ENCODE data around the gene ZSCAN26. TPM values are rescaled to one million over a fixed set of nuclear protein-coding genes. Genes with fewer than 3 reads are reported as not detected.

The ZSCAN26 gene
- polyA plus RNA-seq (ENCODE audit: insufficient read length in 4 of 4): 10 to 100 TPM; 26.2 to 43.2 (median 35.8) TPM

- peak; percentile 88 to 94 (median 91) for DNase-seq (ENCODE audit: low read depth in 4 of 4, low spot score in 2 of 4)
These were observed at the start of gene ZSCAN26 for GRCh38 chr6:28266962-28267694. ZSCAN26 (plus strand) TSS chr6:28267143; CDS start chr6:28271920, 4,777 bp downstream.

- no peak for DNase-seq (ENCODE audit: low read depth in 4 of 4, low spot score in 2 of 4)
These were observed 49.1 kb upstream of the ZSCAN26 start for GRCh38 chr6:28217890-28218289.

GRCh38 chr6:28218312-28219248 is 48.4 kb upstream of the ZSCAN26 start:
- DNase-seq (ENCODE audit: low read depth in 4 of 4, low spot score in 2 of 4): peak in 1 of 4 donors; percentile 47

- DNase-seq (ENCODE audit: low read depth in 4 of 4, low spot score in 2 of 4): no peak
These were observed 46.4 kb upstream of the ZSCAN26 start for GRCh38 chr6:28220257-28221133.

- DNase-seq (ENCODE audit: low read depth in 4 of 4, low spot score in 2 of 4): no peak
These were observed 42.5 kb upstream of the ZSCAN26 start for GRCh38 chr6:28224131-28225055.

- peak in 2 of 4 donors; percentile 72 to 73 for DNase-seq (ENCODE audit: low read depth in 4 of 4, low spot score in 2 of 4)
These were observed 41.7 kb upstream of the ZSCAN26 start, which contains the start of gene ZSCAN9 for GRCh38 chr6:28225056-28225834. ZSCAN9 (plus strand) TSS chr6:28225275; CDS start chr6:28227085, 1,810 bp downstream.

GRCh38 chr6:28226460-28226859 is 40.5 kb upstream of the ZSCAN26 start:
- DNase-seq (ENCODE audit: low read depth in 4 of 4, low spot score in 2 of 4): no peak

GRCh38 chr6:28232785-28233184 is 34.2 kb upstream of the ZSCAN26 start:
- DNase-seq (ENCODE audit: low read depth in 4 of 4, low spot score in 2 of 4): no peak

- no peak for DNase-seq (ENCODE audit: low read depth in 4 of 4, low spot score in 2 of 4)
These were observed 31.0 kb upstream of the ZSCAN26 start for GRCh38 chr6:28235912-28236452.

GRCh38 chr6:28239636-28240035 is 27.3 kb upstream of the ZSCAN26 start:
- no peak for DNase-seq (ENCODE audit: low read depth in 4 of 4, low spot score in 2 of 4)

GRCh38 chr6:28240471-28240870 is 26.5 kb upstream of the ZSCAN26 start:
- DNase-seq (ENCODE audit: low read depth in 4 of 4, low spot score in 2 of 4): no peak

- DNase-seq (ENCODE audit: low read depth in 4 of 4, low spot score in 2 of 4): no peak
These were observed 23.0 kb upstream of the ZSCAN26 start for GRCh38 chr6:28243946-28244345.

- no peak for DNase-seq (ENCODE audit: low read depth in 4 of 4, low spot score in 2 of 4)
These were observed 21.6 kb upstream of the ZSCAN26 start for GRCh38 chr6:28245206-28245941.

GRCh38 chr6:28248916-28249315 is 18.0 kb upstream of the ZSCAN26 start:
- no peak for DNase-seq (ENCODE audit: low read depth in 4 of 4, low spot score in 2 of 4)

- DNase-seq (ENCODE audit: low read depth in 4 of 4, low spot score in 2 of 4): no peak
These were observed 16.2 kb upstream of the ZSCAN26 start for GRCh38 chr6:28250747-28251146.

- DNase-seq (ENCODE audit: low read depth in 4 of 4, low spot score in 2 of 4): no peak
These were observed 15.3 kb upstream of the ZSCAN26 start for GRCh38 chr6:28251661-28252008.

Measured in left renal cortex interstitium (tissue), 4 donors.